Aorta (tissue), 5 donors: ENCODE results near the gene VSIG1. TPM values are rescaled to one million over a fixed set of nuclear protein-coding genes. Genes with fewer than 3 reads are reported as not detected.

ENCODE experiments used
- ATAC-seq: fragments of 200-7000 bp; cut with Tn5 transposase; one replicate; pipeline ENCODE4 v1.9.1; 2022; ENCODE audit warnings: moderate library complexity; ENCODE audit not compliant: low FRiP score
- DNase-seq, 2 donors: peaks; one replicate each; pipeline ENCODE4 v3.0.0-alpha.2; 2020
- H3K27ac ChIP-seq, 2 donors: one replicate each; pipeline ENCODE4 v1.5.1; 2013; ENCODE audit warnings: low read length in 2 of 2, mild to moderate bottlenecking in 2 of 2, moderate library complexity in 2 of 2, control low read depth in 1 of 2, inconsistent platforms in 1 of 2, low read depth in 1 of 2
- H3K27me3 ChIP-seq, 2 donors: one replicate each; pipeline ENCODE4 v1.6.1; 2013; ENCODE audit warnings: control low read depth in 1 of 2, low read length in 1 of 2, mild to moderate bottlenecking in 1 of 2, moderate library complexity in 1 of 2; ENCODE audit not compliant: insufficient read depth in 2 of 2, control insufficient read depth in 1 of 2
- H3K36me3 ChIP-seq, 2 donors: one replicate each; pipeline ENCODE4 v1.6.1; 2013; ENCODE audit warnings: control low read depth in 1 of 2, low read length in 1 of 2, mild to moderate bottlenecking in 1 of 2; ENCODE audit not compliant: insufficient read depth in 2 of 2, control insufficient read depth in 1 of 2
- H3K4me1 ChIP-seq, 2 donors: one replicate each; pipeline ENCODE4 v1.6.1; 2013; ENCODE audit warnings: low read length in 2 of 2, control low read depth in 1 of 2, mild to moderate bottlenecking in 1 of 2, moderate library complexity in 1 of 2; ENCODE audit not compliant: insufficient read depth in 2 of 2, control insufficient read depth in 1 of 2
- H3K4me3 ChIP-seq, 2 donors: one replicate each; pipeline ENCODE4 v1.5.1; 2013; ENCODE audit warnings: low read length in 2 of 2, control low read depth in 1 of 2, mild to moderate bottlenecking in 1 of 2
- H3K9me3 ChIP-seq: one replicate; pipeline ENCODE4 v1.6.1; 2013; ENCODE audit warnings: mild to moderate bottlenecking, low read length; ENCODE audit not compliant: control insufficient read depth
- WGBS, 2 donors: extraction: QIAGEN DNeasy Blood & Tissue Kit; methylation state at CpG; one replicate each; pipeline ENCODE4 v1.1.7; 2013; 5-methylcytosine and 5-hydroxymethylcytosine counted together
- intact Hi-C, 2 donors: fragments of 100-400 bp; cut with DNase I; formaldehyde crosslinking; loops; one replicate each; pipeline versions ENCODE4 v1.14.2 to v1.15.0; 2022
- polyA plus RNA-seq, 2 donors: library from polyadenylated mRNA; stranded (reverse); fragments of 200-250 nt; gene quantifications; one replicate each; pipeline ENCODE4 v1.2.3, GENCODE V29; 2013
- total RNA-seq, 2 donors: library from RNA; stranded (reverse); fragmentation: NEBNext Ultra II Directional; extraction: Animal tissue kit (Norgen Biotek cat#: 25700); gene quantifications; one replicate each; pipeline ENCODE4 v1.2.1, GENCODE V29; 2021
- donor health status: healthy with polysubstance abuse.
- donor health status: Bipolar disorder and iron deficiency.
- donor health status: DM: no; HTN: no; CAD: no.
- donor health status: DM: no; HTN: no; CAD: no.
- donor health status: DM: yes; HTN: yes; CAD: no.

VSIG1 gene
- total and polyA plus RNA-seq, 4 donors = not detected

DNA sequence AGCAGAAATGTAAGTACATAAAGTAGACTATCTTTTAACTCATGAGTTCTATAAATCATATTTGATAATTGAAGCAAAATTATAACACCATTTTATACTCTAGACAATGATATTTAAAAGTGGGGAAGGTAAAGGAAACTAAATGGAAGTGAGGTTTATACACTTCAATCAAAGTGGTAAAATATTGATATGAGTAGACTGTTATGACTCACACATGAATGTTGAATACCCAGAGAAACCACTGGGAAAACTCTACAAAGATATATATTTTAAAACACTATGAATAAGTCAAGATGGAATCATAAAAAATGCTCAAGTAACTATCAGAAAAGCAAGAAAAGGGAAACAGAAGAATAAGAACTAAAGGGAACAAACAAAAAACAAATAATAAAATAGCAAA, 8.4 kb downstream of the VSIG1 start:
- intact Hi-C loops = no loop called here
- no peak overlapping the region for H3K27ac ChIP-seq
- no peaks in the 10 kb centered on the region for H3K9me3 ChIP-seq
- no peaks in the 10 kb centered on the region for H3K27me3 ChIP-seq
- no peak for ATAC-seq
- H3K4me3 ChIP-seq = no peak overlapping the region
- DNase-seq = no peak
- H3K4me1 ChIP-seq = no peaks in the 10 kb centered on the region
- H3K36me3 ChIP-seq = no peaks in the 10 kb centered on the region

DNA sequence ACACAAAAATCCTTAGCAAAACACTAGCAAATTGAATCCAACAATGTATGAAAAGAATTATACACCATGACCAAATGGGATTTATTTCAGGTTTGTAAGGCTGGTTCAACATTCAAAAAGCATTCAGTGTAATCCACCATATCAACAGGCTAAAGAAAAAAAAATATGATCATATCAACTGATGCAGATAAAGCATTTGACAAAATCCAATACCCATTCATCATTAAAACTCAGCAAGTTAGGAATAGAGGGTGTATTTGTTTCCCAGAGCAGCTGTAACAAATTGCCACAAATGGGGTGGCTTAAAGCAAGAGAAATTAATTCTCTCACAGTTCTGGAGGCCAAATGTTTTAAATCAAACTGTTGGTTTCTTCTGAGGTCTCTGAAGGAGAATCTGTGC, 10.7 kb downstream of the VSIG1 start:
- intact Hi-C loops = no loop called here
- Histone ChIP-seq H3K4me1 (no peaks in the 10 kb centered on the region), H3K27ac (no peak overlapping the region), H3K9me3 (no peaks in the 10 kb centered on the region), H3K27me3 (no peaks in the 10 kb centered on the region), H3K36me3 (no peaks in the 10 kb centered on the region), H3K4me3 (no peak overlapping the region)
- ATAC-seq (no peak), DNase-seq (no peak)

DNA sequence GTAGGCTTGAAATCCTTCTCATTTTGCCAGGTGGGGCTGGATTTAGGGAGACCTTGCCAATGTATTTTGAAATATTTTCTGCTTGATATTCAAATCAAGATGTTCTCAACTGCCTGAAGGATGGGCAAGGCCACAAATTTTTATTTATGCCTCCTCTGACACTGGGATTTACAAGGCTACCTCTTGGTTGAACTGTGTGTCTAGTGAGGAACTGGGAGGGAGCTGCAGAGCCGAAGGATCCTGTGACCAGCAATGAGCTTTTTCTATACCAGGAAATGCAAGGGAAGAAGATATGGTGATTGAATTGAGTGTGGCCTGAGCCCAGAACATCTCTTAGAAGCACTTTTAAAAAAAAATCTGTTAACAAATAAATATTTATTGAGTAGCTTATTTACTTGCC, 14.9 kb downstream of the VSIG1 start:
- ATAC-seq (no peak), DNase-seq (no peak)
- H3K27ac ChIP-seq = no peak overlapping the region
- H3K4me3 ChIP-seq = no peak overlapping the region
- H3K27me3 ChIP-seq = no peaks in the 10 kb centered on the region
- no peaks in the 10 kb centered on the region for H3K9me3 ChIP-seq
- H3K4me1 ChIP-seq = no peaks in the 10 kb centered on the region
- no peaks in the 10 kb centered on the region for H3K36me3 ChIP-seq
- 81 to 94% methylated on average over 1 of the region's 1 CpG for WGBS, 2 donors
- intact Hi-C loops = loop anchor here in 1 of 2 donors (10.0 kb wide), 1 partner anchor 1165 kb away; no protein-coding TSS in a partner anchor

DNA sequence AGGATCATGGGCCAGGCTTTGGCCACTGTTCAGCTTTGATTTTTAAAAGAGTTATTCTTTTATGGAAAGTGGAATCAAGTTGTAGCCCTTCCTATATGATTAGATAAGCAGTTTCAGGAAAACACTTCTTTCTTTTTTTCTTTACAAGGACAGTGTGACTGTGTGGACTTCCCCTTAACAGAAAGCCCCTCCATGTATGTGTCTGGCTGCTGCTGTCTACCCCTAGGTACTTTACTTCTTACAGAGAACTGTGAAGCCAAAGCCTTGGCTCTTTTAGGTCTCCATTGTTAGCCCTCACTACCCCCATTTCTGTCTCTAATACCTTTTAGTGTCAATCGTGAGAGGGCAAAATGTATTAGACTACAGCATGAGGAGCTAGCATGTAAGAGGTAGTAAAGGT, 19.1 kb downstream of the VSIG1 start:
- WGBS, 2 donors = 75 to 89% methylated on average over 1 of the region's 1 CpG
- no peaks in the 10 kb centered on the region for H3K36me3 ChIP-seq
- no peaks in the 10 kb centered on the region for H3K4me1 ChIP-seq
- H3K4me3 ChIP-seq = no peak overlapping the region
- H3K27ac ChIP-seq = no peak overlapping the region
- ATAC-seq (no peak), DNase-seq (no peak)
- H3K9me3 ChIP-seq = no peaks in the 10 kb centered on the region
- no peaks in the 10 kb centered on the region for H3K27me3 ChIP-seq
- intact Hi-C loops = loop anchor here in 1 of 2 donors (10.0 kb wide), 1 partner anchor 1169 kb away; no protein-coding TSS in a partner anchor

DNA sequence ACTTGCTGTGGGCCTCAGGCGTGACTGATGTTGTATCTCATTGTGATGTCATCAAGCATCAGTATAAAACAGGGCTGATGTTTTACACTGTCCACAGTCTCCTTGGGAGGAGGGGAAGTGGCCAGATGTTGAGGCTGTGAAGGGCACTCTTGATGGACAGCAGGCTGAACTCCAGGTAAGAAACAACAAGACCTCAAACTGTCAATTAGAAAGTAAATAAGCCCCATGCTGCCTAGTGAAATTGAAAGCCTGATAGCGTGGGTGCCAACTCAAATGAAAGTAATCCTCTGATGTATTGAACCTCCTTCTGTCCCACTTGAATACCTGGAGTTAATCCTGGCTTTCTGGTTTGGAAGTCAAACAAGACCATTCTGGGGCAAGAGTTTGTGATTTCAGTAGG, 19.7 kb downstream of the VSIG1 start:
- Histone ChIP-seq H3K9me3 (no peaks in the 10 kb centered on the region), H3K4me3 (no peak overlapping the region), H3K36me3 (no peaks in the 10 kb centered on the region), H3K27ac (no peak overlapping the region), H3K27me3 (no peaks in the 10 kb centered on the region), H3K4me1 (no peaks in the 10 kb centered on the region)
- intact Hi-C loops = loop anchor here in 1 of 2 donors (10.0 kb wide), 1 partner anchor 1170 kb away; no protein-coding TSS in a partner anchor
- WGBS, 2 donors = 64 to 91% methylated on average over 2 of the region's 2 CpGs
- no peak for ATAC-seq
- DNase-seq = no peak

DNA sequence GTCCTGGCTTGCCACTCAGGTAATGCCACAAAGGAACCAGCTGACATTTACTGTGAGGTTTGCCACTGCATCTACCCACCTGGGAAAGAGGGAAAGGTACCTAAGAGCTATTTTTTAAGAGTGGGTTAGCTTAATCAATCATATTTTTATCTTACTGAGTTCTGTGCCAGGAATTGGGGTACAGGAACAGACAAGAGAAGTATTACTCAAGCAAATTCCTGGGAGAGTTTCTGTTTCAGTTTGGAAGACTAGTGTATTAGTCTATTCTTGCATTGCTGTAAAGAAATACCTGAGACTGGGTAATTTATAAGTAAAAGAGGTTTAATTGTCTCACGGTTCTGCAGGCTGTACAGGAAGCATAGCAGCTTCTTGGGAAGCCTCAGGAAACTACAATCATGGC, 23.3 kb downstream of the VSIG1 start:
- no peaks in the 10 kb centered on the region for H3K27me3 ChIP-seq
- intact Hi-C loops = loop anchor here in 1 of 2 donors (10.0 kb wide), 1 partner anchor 1173 kb away; no protein-coding TSS in a partner anchor
- no peak for DNase-seq
- no peaks in the 10 kb centered on the region for H3K4me1 ChIP-seq
- ATAC-seq = no peak
- H3K27ac ChIP-seq = no peak overlapping the region
- H3K36me3 ChIP-seq = no peaks in the 10 kb centered on the region
- H3K4me3 ChIP-seq = no peak overlapping the region
- 49 to 67% methylated on average over 1 of the region's 1 CpG for WGBS, 2 donors
- H3K9me3 ChIP-seq = no peaks in the 10 kb centered on the region

DNA sequence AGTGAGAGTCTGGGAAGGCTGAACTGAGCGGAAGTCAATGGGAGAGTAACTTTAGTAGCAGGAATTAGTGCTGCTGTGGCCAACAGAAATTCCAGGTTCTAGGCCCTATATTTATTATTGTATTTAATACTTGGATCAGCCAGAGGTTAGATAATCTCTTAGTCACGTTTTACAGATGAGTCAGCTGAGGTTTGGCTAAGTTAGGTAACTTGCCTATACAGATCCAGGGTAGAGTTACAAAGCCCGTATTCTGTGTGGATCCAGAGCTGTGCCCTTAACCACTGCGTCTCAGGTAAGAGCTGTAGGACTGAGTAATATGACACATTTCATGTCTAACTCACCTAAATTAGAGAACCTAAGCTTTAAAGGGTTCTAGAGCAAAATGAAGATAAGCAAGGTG, 26.0 kb downstream of the VSIG1 start:
- Histone ChIP-seq H3K9me3 (no peaks in the 10 kb centered on the region), H3K36me3 (no peaks in the 10 kb centered on the region), H3K4me1 (no peaks in the 10 kb centered on the region), H3K27me3 (no peaks in the 10 kb centered on the region), H3K27ac (no peak overlapping the region), H3K4me3 (no peak overlapping the region)
- intact Hi-C loops = no loop called here
- DNase-seq (no peak), ATAC-seq (no peak)
- 38 to 45% methylated on average over 4 of the region's 4 CpGs for WGBS, 2 donors

DNA sequence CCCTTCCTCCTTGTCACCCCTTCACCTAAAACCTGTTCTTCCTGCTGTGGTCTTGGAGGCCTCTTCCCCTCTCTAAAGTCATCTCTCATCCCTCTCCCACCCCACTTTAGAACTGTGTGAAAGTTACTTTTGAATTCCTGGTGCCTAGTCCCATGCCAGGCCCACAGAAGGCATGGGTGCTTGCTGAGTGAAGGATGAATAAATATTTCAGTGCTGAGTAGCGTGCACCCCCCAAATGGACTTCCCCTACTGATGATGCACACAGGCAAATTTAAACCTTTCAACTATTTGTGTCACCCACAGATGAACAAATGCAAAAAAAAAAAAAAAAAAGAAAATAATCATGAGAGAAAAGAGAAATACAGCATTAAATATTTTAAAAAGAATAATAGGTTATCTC, 26.7 kb downstream of the VSIG1 start:
- H3K27me3 ChIP-seq = no peaks in the 10 kb centered on the region
- H3K36me3 ChIP-seq = no peaks in the 10 kb centered on the region
- H3K4me3 ChIP-seq = no peak overlapping the region
- H3K4me1 ChIP-seq = no peaks in the 10 kb centered on the region
- no peaks in the 10 kb centered on the region for H3K9me3 ChIP-seq
- intact Hi-C loops = no loop called here
- no peak for ATAC-seq
- no peak for DNase-seq
- 71 to 96% methylated on average over 1 of the region's 1 CpG for WGBS, 2 donors
- H3K27ac ChIP-seq = no peak overlapping the region

DNA sequence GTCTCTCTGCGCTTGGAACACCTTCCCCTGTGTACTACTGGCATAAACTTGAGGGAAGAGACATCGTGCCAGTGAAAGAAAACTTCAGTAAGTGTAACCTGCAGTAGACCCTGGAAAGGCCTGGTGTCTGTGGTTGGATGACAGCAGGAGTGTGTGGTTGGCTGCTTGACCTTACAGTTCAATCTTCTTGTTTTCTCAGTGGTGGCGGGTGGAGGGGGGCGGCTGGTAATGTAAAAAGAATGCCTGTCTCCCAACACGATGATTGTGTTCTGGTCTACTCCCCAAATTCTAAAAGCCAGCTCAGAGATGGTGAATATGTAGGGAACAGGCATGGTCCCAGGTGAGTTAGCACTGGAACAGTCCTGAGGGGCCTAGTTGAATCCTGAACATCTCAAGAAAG, 27.9 kb downstream of the VSIG1 start:
- intact Hi-C loops = no loop called here
- Histone ChIP-seq H3K27me3 (no peaks in the 10 kb centered on the region), H3K36me3 (no peaks in the 10 kb centered on the region), H3K4me1 (no peaks in the 10 kb centered on the region), H3K27ac (no peak overlapping the region), H3K9me3 (no peaks in the 10 kb centered on the region), H3K4me3 (no peak overlapping the region)
- DNase-seq (no peak), ATAC-seq (no peak)
- 76 to 80% methylated on average over 5 of the region's 5 CpGs for WGBS, 2 donors
